ENCODE results near the gene MPRIP. TPM values are rescaled to one million over a fixed set of nuclear protein-coding genes. Genes with fewer than 3 reads are reported as not detected.

MPRIP gene
- total and polyA plus RNA-seq, 2 donors (not counting 1 experiment from before 2014, with no cell fraction given) = 130 to 299 TPM

- peak overlapping the region; percentile 71 for H3K27ac Mint-ChIP-seq
- POLR2A ChIA-PET = no interaction called here
Measured at GRCh38 chr17:17035920-17036523, 6.2 kb upstream of the MPRIP start.

DNA sequence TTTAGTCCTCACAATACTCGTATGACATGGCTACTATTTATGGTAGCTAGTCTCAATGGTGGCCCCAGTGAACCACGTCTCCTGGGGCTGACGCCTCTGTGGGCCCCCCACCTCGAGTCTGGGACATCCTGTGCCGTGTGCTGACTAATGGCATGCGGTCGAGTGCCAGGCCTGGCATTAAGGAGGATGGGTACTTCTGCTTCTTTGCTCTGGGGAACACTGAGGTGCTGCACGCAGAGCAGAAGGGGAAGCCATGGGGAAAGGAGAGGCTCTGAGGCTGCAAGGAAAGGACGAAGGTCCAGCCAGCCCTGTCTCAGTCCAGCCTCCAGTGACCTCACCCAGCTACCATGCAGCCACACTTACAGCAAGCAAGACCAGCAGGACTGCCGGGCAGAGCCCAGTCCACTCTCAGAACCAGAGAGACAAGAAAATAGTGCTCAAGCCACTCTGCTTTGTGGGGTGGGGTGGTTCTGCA is 5.7 kb upstream of the MPRIP start:
- Mint-ChIP-seq H3K9me3 (ENCODE audit: insufficient read depth) (no peaks in the 10 kb centered on the region), H3K27ac (peak overlapping the region; percentile 71), H3K27me3 (no peaks in the 10 kb centered on the region), H3K4me1 (peaks cover 18% of the 10 kb centered on the region), H3K4me3 (no peak overlapping the region)
- Histone ChIP-seq H2AFZ (ENCODE audit: insufficient read depth, low read depth, low read length, poor library complexity, severe bottlenecking) (no peak overlapping the region), H3K79me2 (ENCODE audit: control insufficient read depth, insufficient read depth, low read length) (peaks cover 9% of the 10 kb centered on the region), H4K20me1 (ENCODE audit: control insufficient read depth, insufficient read depth, low read length, poor library complexity, severe bottlenecking) (no peaks in the 10 kb centered on the region), H3K27me3 (replicated peaks in 1 of 4; ENCODE audit: control extremely low read depth in 1 of 4, control insufficient read depth in 3 of 4, insufficient read depth in 4 of 4, low read length in 3 of 4) (no peaks in the 10 kb centered on the region), H3K4me3 (ENCODE audit: control extremely low read depth in 1 of 5, extremely low read depth in 1 of 5, insufficient read depth in 1 of 5, low read depth in 2 of 5, low read length in 4 of 5) (no peak overlapping the region), H3K4me1 (ENCODE audit: control insufficient read depth in 2 of 2, insufficient read depth in 2 of 2, low read length in 2 of 2) (peaks cover 14 to 17% of the 10 kb centered on the region in 2 donors), H3K4me2 (replicated peaks; ENCODE audit: low read depth, low read length, poor library complexity, severe bottlenecking) (peak overlapping the region; percentile 42), H3K27ac (ENCODE audit: low read length in 2 of 2) (no peak overlapping the region), H3K36me3 (replicated peaks in 1 of 2; ENCODE audit: control extremely low read depth in 1 of 2, control insufficient read depth in 1 of 2, extremely low read depth in 1 of 2, insufficient read depth in 2 of 2, low read length in 1 of 2) (no peaks in the 10 kb centered on the region), H3K9me3 (ENCODE audit: control extremely low read depth in 1 of 3, control insufficient read depth in 2 of 3, insufficient read depth in 1 of 3, low read length in 2 of 3) (no peaks in the 10 kb centered on the region), H3K9ac (ENCODE audit: low read length) (no peak overlapping the region)
- 3% methylated on average over 8 of the region's 10 CpGs for WGBS (ENCODE audit: insufficient coverage)
- TF ChIP-seq, protein P1, sequence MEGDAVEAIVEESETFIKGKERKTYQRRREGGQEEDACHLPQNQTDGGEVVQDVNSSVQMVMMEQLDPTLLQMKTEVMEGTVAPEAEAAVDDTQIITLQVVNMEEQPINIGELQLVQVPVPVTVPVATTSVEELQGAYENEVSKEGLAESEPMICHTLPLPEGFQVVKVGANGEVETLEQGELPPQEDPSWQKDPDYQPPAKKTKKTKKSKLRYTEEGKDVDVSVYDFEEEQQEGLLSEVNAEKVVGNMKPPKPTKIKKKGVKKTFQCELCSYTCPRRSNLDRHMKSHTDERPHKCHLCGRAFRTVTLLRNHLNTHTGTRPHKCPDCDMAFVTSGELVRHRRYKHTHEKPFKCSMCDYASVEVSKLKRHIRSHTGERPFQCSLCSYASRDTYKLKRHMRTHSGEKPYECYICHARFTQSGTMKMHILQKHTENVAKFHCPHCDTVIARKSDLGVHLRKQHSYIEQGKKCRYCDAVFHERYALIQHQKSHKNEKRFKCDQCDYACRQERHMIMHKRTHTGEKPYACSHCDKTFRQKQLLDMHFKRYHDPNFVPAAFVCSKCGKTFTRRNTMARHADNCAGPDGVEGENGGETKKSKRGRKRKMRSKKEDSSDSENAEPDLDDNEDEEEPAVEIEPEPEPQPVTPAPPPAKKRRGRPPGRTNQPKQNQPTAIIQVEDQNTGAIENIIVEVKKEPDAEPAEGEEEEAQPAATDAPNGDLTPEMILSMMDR (IDR thresholded peaks at IDR 0.05) = no peak
- no peak for TF ChIP-seq EZH2 (IDR thresholded peaks at IDR 0.05; ENCODE audit: borderline replicate concordance, insufficient read depth, low read depth, low read length, poor library complexity, severe bottlenecking)
- peak; percentile 95 for ATAC-seq (ENCODE audit: low read depth)
- ChIA-PET POLR2A (no interaction called here), CTCF (interaction anchor here (0.9 to 2.0 kb wide), 2 partner anchors 45 to 47 kb away, joined by 3 to 4 read pairs; no protein-coding TSS in a partner anchor)
- peak; percentile 77 for DNase-seq
- intact Hi-C loops (cut with micrococcal nuclease) = loop anchor here (1.0 kb wide), 1 partner anchor 10 kb away; no protein-coding TSS in a partner anchor

More at GRCh38 chr17:17035920-17036523, 6.2 kb upstream of the MPRIP start:
- Histone ChIP-seq H3K27ac (ENCODE audit: low read length in 2 of 2) (no peak overlapping the region), H3K4me1 (ENCODE audit: control insufficient read depth in 2 of 2, insufficient read depth in 2 of 2, low read length in 2 of 2) (peaks cover 12 to 13% of the 10 kb centered on the region in 2 donors), H3K4me2 (replicated peaks; ENCODE audit: low read depth, low read length, poor library complexity, severe bottlenecking) (peak overlapping the region; percentile 42), H3K9ac (ENCODE audit: low read length) (no peak overlapping the region), H2AFZ (ENCODE audit: insufficient read depth, low read depth, low read length, poor library complexity, severe bottlenecking) (no peak overlapping the region), H3K36me3 (replicated peaks in 1 of 2; ENCODE audit: control extremely low read depth in 1 of 2, control insufficient read depth in 1 of 2, extremely low read depth in 1 of 2, insufficient read depth in 2 of 2, low read length in 1 of 2) (no peaks in the 10 kb centered on the region), H4K20me1 (ENCODE audit: control insufficient read depth, insufficient read depth, low read length, poor library complexity, severe bottlenecking) (no peaks in the 10 kb centered on the region), H3K4me3 (ENCODE audit: control extremely low read depth in 1 of 5, extremely low read depth in 1 of 5, insufficient read depth in 1 of 5, low read depth in 2 of 5, low read length in 4 of 5) (no peak overlapping the region), H3K27me3 (replicated peaks in 1 of 4; ENCODE audit: control extremely low read depth in 1 of 4, control insufficient read depth in 3 of 4, insufficient read depth in 4 of 4, low read length in 3 of 4) (no peaks in the 10 kb centered on the region), H3K79me2 (ENCODE audit: control insufficient read depth, insufficient read depth, low read length) (peaks cover 4% of the 10 kb centered on the region), H3K9me3 (ENCODE audit: control extremely low read depth in 1 of 3, control insufficient read depth in 2 of 3, insufficient read depth in 1 of 3, low read length in 2 of 3) (no peaks in the 10 kb centered on the region)
- intact Hi-C loops (cut with micrococcal nuclease) = loop anchor here (1.0 kb wide), 1 partner anchor 10 kb away; no protein-coding TSS in a partner anchor
- TF ChIP-seq, protein P1 (IDR thresholded peaks at IDR 0.05) = no peak
- no peak for TF ChIP-seq EZH2 (IDR thresholded peaks at IDR 0.05; ENCODE audit: borderline replicate concordance, insufficient read depth, low read depth, low read length, poor library complexity, severe bottlenecking)
- 93% methylated on average over 7 of the region's 12 CpGs for WGBS (ENCODE audit: insufficient coverage)
- Mint-ChIP-seq H3K27me3 (no peaks in the 10 kb centered on the region), H3K9me3 (ENCODE audit: insufficient read depth) (no peaks in the 10 kb centered on the region), H3K4me1 (peaks cover 14% of the 10 kb centered on the region), H3K4me3 (no peak overlapping the region)
- CTCF ChIA-PET = interaction anchor here (0.9 to 2.0 kb wide), 2 partner anchors 44 to 46 kb away, joined by 3 to 4 read pairs; no protein-coding TSS in a partner anchor
- DNase-seq (no peak), ATAC-seq (ENCODE audit: low read depth) (no peak)
